Sigmoid colon (tissue), 7 donors: Measurements from ENCODE around the gene TAMM41. TPM values are rescaled to one million over a fixed set of nuclear protein-coding genes. Genes with fewer than 3 reads are reported as not detected.

Source experiments
- DNase-seq: peaks from one replicate; pipeline ENCODE4 v3.0.0-alpha.2; 2019
- H3K27ac ChIP-seq, 4 donors: fragments of 200-600 bp; sonication (generic); one replicate each; pipeline ENCODE4 v1.5.1; 2016 to 2019; ENCODE audit warnings: mild to moderate bottlenecking in 1 of 4
- H3K27me3 ChIP-seq, 3 donors: fragments of 200-600 bp; sonication (generic); one replicate each; pipeline ENCODE4 v1.5.1; 2019; ENCODE audit warnings: mild to moderate bottlenecking in 1 of 3
- H3K36me3 ChIP-seq, 4 donors: fragments of 200-600 bp; sonication (generic); one replicate each; pipeline ENCODE4 v1.5.1; 2016 to 2019
- H3K4me1 ChIP-seq, 4 donors: fragments of 200-600 bp; sonication (generic); one replicate each; pipeline ENCODE4 v1.5.1; 2017 to 2019
- H3K4me3 ChIP-seq, 4 donors: fragments of 200-600 bp; sonication (generic); one replicate each; pipeline ENCODE4 v1.5.1; 2017 to 2019; ENCODE audit warnings: mild to moderate bottlenecking in 2 of 4, moderate library complexity in 1 of 4
- H3K9me3 ChIP-seq, 4 donors: fragments of 200-600 bp in 3 of 4; sonication (generic) in 3 of 4; one replicate each; pipeline versions ENCODE4 v1.5.1 to v1.6.1; 2013 to 2019
- EP300 ChIP-seq, 4 donors: sonication (generic); formaldehyde crosslinking; IDR thresholded peaks; one replicate each; pipeline ENCODE4 v1.6.1; 2017; ENCODE audit warnings: antibody characterized with exemption in 4 of 4
- POLR2A ChIP-seq, 2 donors: fragments of 450-650 bp; IDR thresholded peaks; one replicate each; pipeline ENCODE4 v1.6.1; 2016; ENCODE audit warnings: antibody characterized with exemption in 2 of 2, mild to moderate bottlenecking in 2 of 2, moderate library complexity in 2 of 2
- POLR2AphosphoS5 ChIP-seq, 4 donors: sonication (generic); formaldehyde crosslinking; IDR thresholded peaks; one replicate each; pipeline ENCODE4 v1.6.1; 2017; ENCODE audit warnings: antibody characterized with exemption in 4 of 4
- WGBS, 2 donors: extraction: QIAGEN DNeasy Blood & Tissue Kit; methylation state at CpG; one replicate each; pipeline ENCODE4 v1.1.7; 2013; 5-methylcytosine and 5-hydroxymethylcytosine counted together
- intact Hi-C: fragments of 100-400 bp; cut with DNase I; formaldehyde crosslinking; loops from one replicate; pipeline ENCODE4 v1.15.1; 2023
- polyA plus RNA-seq, 3 donors: library from polyadenylated mRNA; stranded (reverse); fragments of 200-250 nt; gene quantifications; one replicate each; pipeline ENCODE4 v1.2.3, GENCODE V29; 2013
- total RNA-seq, 4 donors: library from RNA; depleted of rRNA; stranded (reverse); fragments of >200 nt; gene quantifications; one replicate each; pipeline ENCODE4 v1.1.0, GENCODE V29; 2016
- TF ChIP-seq, protein P1 (sequence below), 4 experiments: fragments of 450-650 bp in 3 of 4; fragments of 200-600 bp in 1 of 4; IDR thresholded peaks; one replicate each; pipeline ENCODE4 v1.5.1; 2016 to 2019; ENCODE audit warnings: antibody characterized with exemption in 4 of 4, mild to moderate bottlenecking in 3 of 4, moderate library complexity in 2 of 4
- donor health status: healthy with polysubstance abuse.
- donor health status: Bipolar disorder and iron deficiency.
- donor health status: healthy.

Gene TAMM41
- total and polyA plus RNA-seq, 7 donors = 4.2 to 14.7 (median 10.0) TPM

DNA sequence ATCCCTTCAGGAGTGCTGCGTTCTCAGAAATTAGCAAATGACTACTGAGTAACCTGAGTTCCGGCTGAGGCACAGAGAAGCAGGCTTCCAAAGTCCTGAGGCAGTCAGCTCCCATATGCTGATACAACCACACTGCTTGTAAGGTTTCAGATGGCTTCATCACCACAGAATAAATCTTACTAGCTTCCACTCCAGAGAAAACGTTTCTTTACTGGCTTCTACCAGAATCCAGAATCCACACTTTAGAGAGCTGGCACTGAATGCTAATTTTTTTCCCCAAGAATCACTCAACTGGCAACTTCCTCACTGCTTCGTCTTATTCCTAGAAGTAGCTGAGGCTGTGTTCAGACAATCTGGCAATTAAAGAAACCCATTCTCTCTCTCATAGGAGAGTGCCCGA is 21.4 kb downstream of the TAMM41 start:
- no peak for DNase-seq
- WGBS, 2 donors = 85 to 94% methylated on average over 5 of the region's 5 CpGs
- H3K9me3 ChIP-seq = no peaks in the 10 kb centered on the region
- no peak overlapping the region for H3K4me3 ChIP-seq
- peaks cover 0 to 14% (median 7%) of the 10 kb centered on the region in 4 donors for H3K4me1 ChIP-seq
- TF ChIP-seq POLR2AphosphoS5 (IDR thresholded peaks at IDR 0.05) (no peak), POLR2A (IDR thresholded peaks at IDR 0.05) (no peak), EP300 (IDR thresholded peaks at IDR 0.05) (no peak)
- TF ChIP-seq, protein P1, sequence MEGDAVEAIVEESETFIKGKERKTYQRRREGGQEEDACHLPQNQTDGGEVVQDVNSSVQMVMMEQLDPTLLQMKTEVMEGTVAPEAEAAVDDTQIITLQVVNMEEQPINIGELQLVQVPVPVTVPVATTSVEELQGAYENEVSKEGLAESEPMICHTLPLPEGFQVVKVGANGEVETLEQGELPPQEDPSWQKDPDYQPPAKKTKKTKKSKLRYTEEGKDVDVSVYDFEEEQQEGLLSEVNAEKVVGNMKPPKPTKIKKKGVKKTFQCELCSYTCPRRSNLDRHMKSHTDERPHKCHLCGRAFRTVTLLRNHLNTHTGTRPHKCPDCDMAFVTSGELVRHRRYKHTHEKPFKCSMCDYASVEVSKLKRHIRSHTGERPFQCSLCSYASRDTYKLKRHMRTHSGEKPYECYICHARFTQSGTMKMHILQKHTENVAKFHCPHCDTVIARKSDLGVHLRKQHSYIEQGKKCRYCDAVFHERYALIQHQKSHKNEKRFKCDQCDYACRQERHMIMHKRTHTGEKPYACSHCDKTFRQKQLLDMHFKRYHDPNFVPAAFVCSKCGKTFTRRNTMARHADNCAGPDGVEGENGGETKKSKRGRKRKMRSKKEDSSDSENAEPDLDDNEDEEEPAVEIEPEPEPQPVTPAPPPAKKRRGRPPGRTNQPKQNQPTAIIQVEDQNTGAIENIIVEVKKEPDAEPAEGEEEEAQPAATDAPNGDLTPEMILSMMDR (IDR thresholded peaks at IDR 0.05) = no peak
- intact Hi-C loops = no loop called here
- no peaks in the 10 kb centered on the region for H3K27me3 ChIP-seq
- H3K27ac ChIP-seq = no peak overlapping the region
- H3K36me3 ChIP-seq = peaks cover 0 to 84% (median 14%) of the 10 kb centered on the region in 4 donors

DNA sequence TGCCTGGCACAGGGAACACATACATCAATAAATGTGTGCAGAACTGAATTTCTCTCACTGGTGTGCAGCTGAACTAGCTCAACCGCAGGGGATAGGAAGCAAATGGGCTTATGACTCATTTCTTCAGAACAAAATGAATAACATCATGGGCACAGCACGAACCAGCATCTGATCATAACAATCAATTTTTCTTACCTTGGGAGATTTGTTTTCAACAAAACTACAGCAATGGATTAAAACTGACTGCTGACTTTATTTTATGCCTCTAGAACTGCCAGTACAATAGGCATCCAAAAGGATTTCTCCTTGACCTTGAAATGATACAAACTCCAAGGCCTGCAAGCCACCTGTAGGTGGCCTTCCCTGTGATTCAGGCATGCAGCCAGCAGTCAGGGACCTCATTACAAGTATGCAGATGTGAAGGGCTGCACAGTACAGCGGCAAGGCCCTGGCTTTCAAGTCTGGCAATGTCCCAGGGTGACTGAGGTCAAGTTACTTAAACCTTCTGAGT is 26.1 kb downstream of the TAMM41 start:
- intact Hi-C loops = no loop called here
- Histone ChIP-seq H3K9me3 (no peaks in the 10 kb centered on the region), H3K27me3 (no peaks in the 10 kb centered on the region), H3K27ac (peak overlapping the region in 1 of 4 donors; percentile 38), H3K36me3 (peaks cover 7 to 63% (median 10%) of the 10 kb centered on the region in 4 donors), H3K4me1 (peaks cover 0 to 13% (median 4%) of the 10 kb centered on the region in 4 donors), H3K4me3 (no peak overlapping the region)
- TF ChIP-seq EP300 (IDR thresholded peaks at IDR 0.05) = no peak
- TF ChIP-seq, protein P1 (IDR thresholded peaks at IDR 0.05) = no peak
- WGBS, 2 donors = 71 to 76% methylated on average over 3 of the region's 3 CpGs
- DNase-seq = no peak

DNA sequence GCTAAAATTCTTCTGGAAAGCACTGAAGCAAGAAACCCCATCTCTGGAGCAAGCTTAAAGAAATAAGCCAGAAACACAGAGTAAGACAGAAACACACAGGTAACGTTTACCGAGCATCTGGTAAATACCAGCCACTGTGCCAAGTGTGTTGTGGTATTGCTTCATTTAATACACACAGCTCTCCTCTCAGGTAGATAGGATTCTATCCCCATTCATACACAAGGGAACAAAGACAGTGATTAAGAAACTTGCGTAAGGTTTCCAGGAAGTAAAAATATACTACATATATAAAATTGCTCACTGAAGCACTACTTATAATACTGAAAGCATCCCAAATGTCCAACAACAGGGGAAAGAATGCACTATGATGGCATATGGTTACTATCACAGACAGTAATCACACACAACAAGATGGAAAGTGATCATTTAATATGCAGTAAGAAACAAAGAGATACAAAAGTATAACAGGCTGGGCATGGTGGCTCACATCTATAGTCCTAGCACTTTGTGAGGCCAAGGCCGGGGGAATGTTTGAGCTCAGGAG is 27.5 kb downstream of the TAMM41 start:
- Histone ChIP-seq H3K4me1 (peaks cover 0 to 13% (median 4%) of the 10 kb centered on the region in 4 donors), H3K27me3 (no peaks in the 10 kb centered on the region), H3K36me3 (peaks cover 0 to 64% (median 14%) of the 10 kb centered on the region in 4 donors), H3K4me3 (no peak overlapping the region), H3K9me3 (no peaks in the 10 kb centered on the region), H3K27ac (no peak overlapping the region)
- 90 to 94% methylated on average over 4 of the region's 4 CpGs for WGBS, 2 donors
- TF ChIP-seq, protein P1 (IDR thresholded peaks at IDR 0.05) = no peak
- no peak for TF ChIP-seq EP300 (IDR thresholded peaks at IDR 0.05)
- TF ChIP-seq POLR2AphosphoS5 (IDR thresholded peaks at IDR 0.05) = no peak
- TF ChIP-seq POLR2A (IDR thresholded peaks at IDR 0.05) = no peak
- no peak for DNase-seq
- intact Hi-C loops = no loop called here

DNA sequence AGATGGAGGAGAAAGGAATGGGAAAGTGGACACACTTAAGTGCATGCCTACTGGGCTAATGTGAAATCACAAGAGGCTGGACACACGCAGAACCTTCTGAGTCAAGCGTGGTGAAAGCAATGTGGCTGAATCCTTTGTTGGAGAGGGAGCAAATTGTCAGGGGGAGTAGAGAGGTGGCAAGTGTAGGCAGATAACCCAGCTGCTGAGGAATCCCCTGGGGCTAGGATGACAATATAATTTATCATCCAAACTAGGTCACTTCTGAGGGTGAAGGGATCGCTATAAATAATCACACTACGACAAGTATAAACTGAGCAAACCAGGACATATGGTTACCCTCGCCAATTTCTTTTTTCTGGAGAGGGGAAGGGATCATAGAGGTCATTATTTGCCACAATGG is 28.7 kb downstream of the TAMM41 start:
- Histone ChIP-seq H3K27me3 (no peaks in the 10 kb centered on the region), H3K36me3 (peaks cover 0 to 64% (median 14%) of the 10 kb centered on the region in 4 donors), H3K4me1 (peaks cover 0 to 13% (median 4%) of the 10 kb centered on the region in 4 donors), H3K27ac (no peak overlapping the region), H3K9me3 (no peaks in the 10 kb centered on the region), H3K4me3 (no peak overlapping the region)
- DNase-seq = no peak
- 81 to 94% methylated on average over 5 of the region's 5 CpGs for WGBS, 2 donors
- intact Hi-C loops = no loop called here
- TF ChIP-seq POLR2AphosphoS5 (IDR thresholded peaks at IDR 0.05) = no peak
- TF ChIP-seq POLR2A (IDR thresholded peaks at IDR 0.05) = no peak
- TF ChIP-seq, protein P1 (IDR thresholded peaks at IDR 0.05) = no peak
- no peak for TF ChIP-seq EP300 (IDR thresholded peaks at IDR 0.05)

DNA sequence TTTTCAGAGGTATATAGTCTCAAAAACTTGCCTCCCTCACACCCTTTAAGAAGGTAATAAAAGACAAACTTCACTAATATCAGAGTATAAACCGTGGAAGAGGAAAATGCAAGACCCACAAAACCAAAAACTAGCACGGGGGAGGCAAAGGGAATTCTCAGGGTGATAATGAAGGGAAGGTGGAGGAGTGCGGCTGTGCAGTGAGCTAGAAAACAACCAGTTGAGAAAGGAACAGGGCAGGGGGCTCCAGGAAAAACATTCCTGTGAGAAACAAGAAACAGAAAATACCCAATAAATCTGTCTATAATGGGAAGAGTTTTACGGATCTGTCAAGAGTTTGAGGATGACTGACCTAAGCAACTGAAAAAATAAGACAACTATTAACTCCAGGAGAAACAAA is 31.6 kb downstream of the TAMM41 start:
- H3K36me3 ChIP-seq = peaks cover 0 to 47% (median 14%) of the 10 kb centered on the region in 4 donors
- intact Hi-C loops = no loop called here
- H3K4me1 ChIP-seq = peaks cover 0 to 7% (median 6%) of the 10 kb centered on the region in 4 donors
- H3K27ac ChIP-seq = no peak overlapping the region
- no peak overlapping the region for H3K4me3 ChIP-seq
- H3K9me3 ChIP-seq = no peaks in the 10 kb centered on the region
- DNase-seq = no peak
- no peaks in the 10 kb centered on the region for H3K27me3 ChIP-seq
- TF ChIP-seq, protein P1 (IDR thresholded peaks at IDR 0.05) = no peak
- TF ChIP-seq EP300 (IDR thresholded peaks at IDR 0.05) = no peak
- no peak for TF ChIP-seq POLR2AphosphoS5 (IDR thresholded peaks at IDR 0.05)
- TF ChIP-seq POLR2A (IDR thresholded peaks at IDR 0.05) = no peak
- 89 to 91% methylated on average over 4 of the region's 4 CpGs for WGBS, 2 donors
